GM12801 (cell line): ENCODE measurements around the gene DNASE2B.

Experiments used
- TF ChIP-seq, protein P1 (sequence below): IDR thresholded peaks from one replicate; pipeline ENCODE4 v1.5.1; 2011; ENCODE audit warnings: control low read depth; ENCODE audit not compliant: insufficient read length; ENCODE audit errors: extremely low read depth

DNASE2B gene

GRCh38 chr1:84398175-84399155 lies at the start of gene DNASE2B:
Gene DNASE2B, plus strand, starts transcription at chr1:84398484. Its CDS starts 81 bp downstream, at chr1:84398565.
- TF ChIP-seq, protein P1, sequence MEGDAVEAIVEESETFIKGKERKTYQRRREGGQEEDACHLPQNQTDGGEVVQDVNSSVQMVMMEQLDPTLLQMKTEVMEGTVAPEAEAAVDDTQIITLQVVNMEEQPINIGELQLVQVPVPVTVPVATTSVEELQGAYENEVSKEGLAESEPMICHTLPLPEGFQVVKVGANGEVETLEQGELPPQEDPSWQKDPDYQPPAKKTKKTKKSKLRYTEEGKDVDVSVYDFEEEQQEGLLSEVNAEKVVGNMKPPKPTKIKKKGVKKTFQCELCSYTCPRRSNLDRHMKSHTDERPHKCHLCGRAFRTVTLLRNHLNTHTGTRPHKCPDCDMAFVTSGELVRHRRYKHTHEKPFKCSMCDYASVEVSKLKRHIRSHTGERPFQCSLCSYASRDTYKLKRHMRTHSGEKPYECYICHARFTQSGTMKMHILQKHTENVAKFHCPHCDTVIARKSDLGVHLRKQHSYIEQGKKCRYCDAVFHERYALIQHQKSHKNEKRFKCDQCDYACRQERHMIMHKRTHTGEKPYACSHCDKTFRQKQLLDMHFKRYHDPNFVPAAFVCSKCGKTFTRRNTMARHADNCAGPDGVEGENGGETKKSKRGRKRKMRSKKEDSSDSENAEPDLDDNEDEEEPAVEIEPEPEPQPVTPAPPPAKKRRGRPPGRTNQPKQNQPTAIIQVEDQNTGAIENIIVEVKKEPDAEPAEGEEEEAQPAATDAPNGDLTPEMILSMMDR, result no peak

- TF ChIP-seq, protein P1, result no peak
Observed at GRCh38 chr1:84348759-84349158, 49.5 kb upstream of the DNASE2B start.

DNA sequence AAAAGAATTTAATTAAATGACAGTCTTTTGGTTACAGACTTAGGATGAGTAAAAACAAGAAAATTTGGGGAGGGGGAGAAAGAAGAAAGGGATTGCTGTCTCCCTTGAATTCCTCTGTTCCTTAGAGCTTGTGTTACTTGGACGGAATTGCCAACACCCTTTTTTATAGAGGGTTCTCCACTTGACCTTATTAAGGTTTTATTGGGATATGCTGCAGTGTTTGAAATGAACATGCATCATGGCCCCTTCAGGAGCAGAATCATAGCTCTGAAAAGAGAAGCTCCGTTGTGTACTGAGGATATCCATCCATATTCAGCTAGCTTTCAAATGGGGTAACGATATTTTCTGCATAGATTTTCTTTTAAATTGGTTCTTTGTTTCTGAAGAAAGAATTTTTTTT lies 48.2 kb upstream of the DNASE2B start:
- TF ChIP-seq, protein P1, result no peak

DNA sequence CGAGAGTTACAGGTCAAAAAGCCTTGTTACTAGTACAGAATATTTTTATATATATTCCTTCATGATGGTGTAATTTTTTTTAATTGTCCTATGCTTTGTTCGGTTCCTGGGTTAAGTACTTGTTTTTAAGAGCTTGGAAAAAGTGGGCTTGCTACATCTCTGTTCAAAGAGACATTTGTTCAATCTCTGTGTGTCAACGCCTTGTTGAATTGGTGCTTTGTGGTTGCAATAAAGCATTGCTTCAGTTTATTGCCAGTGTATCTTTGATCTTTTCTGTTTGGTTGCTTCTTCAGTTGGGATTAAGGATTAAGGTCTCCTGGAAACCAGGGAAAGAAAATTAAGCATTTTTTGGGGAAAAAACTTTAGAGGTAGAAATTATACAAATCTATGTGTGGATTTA lies 47.7 kb upstream of the DNASE2B start:
- TF ChIP-seq, protein P1, result no peak

DNA sequence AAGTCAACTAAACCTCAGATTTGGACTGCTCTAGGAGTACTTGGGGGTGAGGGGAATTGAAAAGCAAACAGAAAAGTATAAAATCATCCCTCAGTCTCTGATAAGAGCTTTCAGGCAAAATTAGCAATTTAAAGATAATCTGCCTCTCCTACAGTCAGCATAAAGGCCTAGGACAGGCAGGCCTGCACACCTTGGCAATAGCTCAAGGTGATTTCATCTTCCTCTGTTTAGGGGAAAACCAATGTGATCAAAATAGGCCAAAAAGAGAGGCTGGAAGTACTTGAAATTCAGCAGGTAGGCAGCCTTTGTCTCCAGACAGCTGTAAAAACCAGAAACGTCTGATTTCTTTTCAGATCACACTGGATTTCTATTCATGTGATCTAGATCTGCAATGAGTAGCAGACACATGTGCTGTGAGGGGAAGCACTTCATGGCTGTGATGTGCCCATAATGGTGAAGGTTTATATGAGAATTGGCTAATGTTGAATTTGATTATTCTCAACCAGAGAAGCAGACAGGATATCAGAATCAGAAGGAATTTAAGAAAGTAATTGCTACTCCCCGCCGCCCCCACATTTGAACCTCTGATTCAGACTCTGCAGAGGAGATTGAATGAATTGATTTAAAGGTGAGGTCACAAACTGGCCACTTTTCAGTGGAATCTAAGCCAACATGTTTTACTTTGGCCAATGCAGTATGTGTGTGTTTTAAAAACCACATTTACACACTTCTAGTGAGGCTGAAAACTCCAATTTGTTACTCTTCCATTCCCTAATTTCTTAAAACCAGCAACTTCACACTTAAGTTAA lies 45.8 kb upstream of the DNASE2B start:
- TF ChIP-seq, protein P1, result no peak

GRCh38 chr1:84353695-84354094 lies 44.6 kb upstream of the DNASE2B start:
- TF ChIP-seq, protein P1, result no peak

DNA sequence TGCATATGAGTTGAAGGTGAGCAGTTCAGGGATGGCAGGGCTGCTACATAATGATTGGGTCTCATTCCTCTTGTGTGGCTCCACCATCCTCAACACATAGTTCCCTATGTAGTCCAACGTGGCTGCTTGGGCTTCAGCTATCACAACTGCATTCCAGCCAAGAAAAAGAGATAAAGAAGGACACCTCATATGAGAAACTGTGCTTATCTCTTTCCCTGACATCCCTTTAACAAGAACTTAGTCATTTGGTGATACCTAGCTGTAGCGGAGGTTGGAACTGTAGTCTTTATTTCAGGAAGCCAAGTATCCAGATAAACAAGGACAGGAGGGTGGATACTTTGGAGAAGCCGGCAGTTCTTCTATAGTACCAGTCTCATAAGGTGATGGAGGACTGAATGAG lies 42.7 kb upstream of the DNASE2B start:
- TF ChIP-seq, protein P1, result no peak
